T-helper 9 cell (primary cell): ENCODE data around the gene EXOC4.
A peak's percentile ranks its signal among the peaks of the same experiment; 100 is the strongest.
"Not testable (repeated sequence)": the region's sequence is repeated elsewhere in the genome, so short reads cannot be mapped to it uniquely, and the experiment has no call there.

Experiments
- DNase-seq: peaks from one replicate; pipeline ENCODE4 v3.0.0-alpha.2; 2020
- total RNA-seq, 2 donors: gene quantifications; one replicate each; lab custom pipeline; 2026; lab: John Stamatoyannopoulos, UW

Gene EXOC4
- total RNA-seq, result 63.0 to 75.1 reads per million in 2 donors

GRCh38 chr7:133252858-133253518 is at the start of gene EXOC4:
EXOC4 (plus strand) TSS chr7:133253078.
- DNase-seq, result peak; percentile 79

- DNase-seq, result no peak
These were observed 49.4 kb upstream of the EXOC4 start for GRCh38 chr7:133203490-133203889.

- DNase-seq, result no peak
These were observed 45.2 kb upstream of the EXOC4 start for GRCh38 chr7:133207687-133208086.

GRCh38 chr7:133210817-133211216 is 42.1 kb upstream of the EXOC4 start:
- not testable (repeated sequence) for DNase-seq

- DNase-seq, result not testable (repeated sequence)
These were observed 39.1 kb upstream of the EXOC4 start for GRCh38 chr7:133213772-133214171.

- no peak for DNase-seq
These were observed 35.1 kb upstream of the EXOC4 start for GRCh38 chr7:133217773-133218172.

GRCh38 chr7:133230591-133231194 is 22.2 kb upstream of the EXOC4 start:
- DNase-seq, result peak; percentile 30

GRCh38 chr7:133233142-133233541 is 19.7 kb upstream of the EXOC4 start:
- DNase-seq, result no peak

- no peak for DNase-seq
These were observed 17.7 kb upstream of the EXOC4 start for GRCh38 chr7:133234961-133235875.

GRCh38 chr7:133237545-133237944 is 15.3 kb upstream of the EXOC4 start:
- no peak for DNase-seq

GRCh38 chr7:133240302-133240701 is 12.6 kb upstream of the EXOC4 start:
- DNase-seq, result no peak

GRCh38 chr7:133246558-133246957 is 6.3 kb upstream of the EXOC4 start:
- DNase-seq, result no peak

GRCh38 chr7:133248901-133249300 is 4.0 kb upstream of the EXOC4 start:
- DNase-seq, result no peak

GRCh38 chr7:133252506-133252857 is 396 bp upstream of the EXOC4 start:
- no peak for DNase-seq

- no peak for DNase-seq
These were observed 619 bp downstream of the EXOC4 start for GRCh38 chr7:133253519-133253875.

- no peak for DNase-seq
These were observed 2.6 kb downstream of the EXOC4 start for GRCh38 chr7:133255486-133255885.

- DNase-seq, result no peak
These were observed 5.3 kb downstream of the EXOC4 start for GRCh38 chr7:133258174-133258573.

- no peak for DNase-seq
These were observed 12.9 kb downstream of the EXOC4 start for GRCh38 chr7:133265821-133266220.

GRCh38 chr7:133268355-133268754 is 15.5 kb downstream of the EXOC4 start:
- no peak for DNase-seq

- no peak for DNase-seq
These were observed 19.5 kb downstream of the EXOC4 start for GRCh38 chr7:133272336-133272735.

- DNase-seq, result no peak
These were observed 20.3 kb downstream of the EXOC4 start for GRCh38 chr7:133273227-133273626.

- no peak for DNase-seq
These were observed 21.4 kb downstream of the EXOC4 start for GRCh38 chr7:133274265-133274664.

- no peak for DNase-seq
These were observed 22.1 kb downstream of the EXOC4 start for GRCh38 chr7:133275008-133275407.
